ENCODE results near the gene ANKRD13C.

ANKRD13C gene

DNA sequence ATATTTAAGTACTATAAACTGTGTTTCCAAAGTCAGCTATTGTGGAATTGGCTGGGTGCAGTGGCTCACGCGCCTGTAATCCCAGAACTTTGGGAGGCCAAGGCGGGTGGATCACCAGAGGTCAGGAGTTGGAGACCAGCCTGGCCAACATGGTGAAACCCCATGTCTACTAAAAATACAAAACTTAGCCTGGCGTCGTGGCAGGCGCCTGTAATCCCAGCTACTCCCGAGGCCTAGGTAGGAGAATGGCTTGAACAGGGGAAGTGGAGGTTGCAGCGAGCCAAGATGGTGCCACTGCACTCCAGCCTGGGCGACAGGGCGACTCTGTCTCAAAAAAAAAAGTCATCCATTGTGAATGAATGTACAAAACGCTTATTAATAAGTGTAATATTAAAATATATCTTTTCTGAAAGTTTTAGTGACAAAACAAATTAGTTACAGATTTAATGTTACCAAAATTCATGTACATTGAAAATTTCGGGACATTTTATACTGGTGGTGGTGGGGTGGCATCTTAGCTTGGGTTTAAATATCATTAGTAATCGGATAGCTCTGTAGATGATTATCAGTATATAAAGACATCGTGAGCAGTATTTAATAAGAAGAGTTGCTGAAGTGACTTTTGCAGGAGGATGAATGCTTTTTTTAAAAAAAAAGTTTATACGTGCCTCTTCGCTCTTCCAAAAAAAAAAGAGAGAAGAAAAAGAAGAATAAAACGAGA, 133.8 kb downstream of the ANKRD13C start:
- DNase-seq (ENCODE audit: low read depth in 2 of 2) = no peak

GRCh38 chr1:70220015-70220414, 134.5 kb downstream of the ANKRD13C start:
- no peak for DNase-seq (ENCODE audit: low read depth in 2 of 2)

GRCh38 chr1:70211541-70211940, 143.0 kb downstream of the ANKRD13C start:
- DNase-seq (ENCODE audit: low read depth in 2 of 2) = no peak

GRCh38 chr1:70210820-70211219, 143.7 kb downstream of the ANKRD13C start:
- DNase-seq (ENCODE audit: low read depth in 2 of 2) = no peak
